HepG2 (cell line): ENCODE results near the gene COX7A2L. TPM values are rescaled to one million over a fixed set of nuclear protein-coding genes. Genes with fewer than 3 reads are reported as not detected.

Experiments
- AKAP8 ChIP-seq: sonication (generic); formaldehyde crosslinking; IDR thresholded peaks from 2 replicates; pipeline ENCODE4 v1.5.1; 2020; ENCODE audit warnings: mild to moderate bottlenecking, missing genetic modification reagents
- ERF ChIP-seq: IDR thresholded peaks from 2 replicates; pipeline ENCODE4 v1.6.1; 2018; ENCODE audit warnings: missing biosample characterization, missing genetic modification reagents
- NCOA5 ChIP-seq: sonication (generic); formaldehyde crosslinking; IDR thresholded peaks from 2 replicates; pipeline ENCODE4 v1.4.0; 2020; ENCODE audit warnings: missing genetic modification reagents
- PAF1 ChIP-seq: IDR thresholded peaks from 2 replicates; pipeline ENCODE4 v1.6.1; 2016; ENCODE audit warnings: missing genetic modification reagents, missing compliant biosample characterization
- SAFB2 ChIP-seq: sonication (generic); formaldehyde crosslinking; IDR thresholded peaks from 2 replicates; pipeline ENCODE4 v1.5.1; 2020; ENCODE audit warnings: missing genetic modification reagents, low read depth, mild to moderate bottlenecking, borderline replicate concordance
- SKIL ChIP-seq: sonication (generic); formaldehyde crosslinking; IDR thresholded peaks from 2 replicates; pipeline ENCODE4 v1.8.0; 2022; ENCODE audit warnings: missing genetic modification reagents, mild to moderate bottlenecking, moderate library complexity, borderline replicate concordance
- ZNF263 ChIP-seq: sonication (generic); formaldehyde crosslinking; IDR thresholded peaks from 2 replicates; pipeline ENCODE4 v1.4.0; 2020; ENCODE audit warnings: missing genetic modification reagents
- ZNF282 ChIP-seq: fragments of 450-650 bp; IDR thresholded peaks from 2 replicates; pipeline ENCODE4 v1.6.1; 2018; ENCODE audit not compliant: partially characterized antibody
- ZNF576 ChIP-seq: sonication (generic); formaldehyde crosslinking; IDR thresholded peaks from 2 replicates; pipeline ENCODE4 v1.4.0; 2020; ENCODE audit warnings: mild to moderate bottlenecking, missing genetic modification reagents
- polyA plus RNA-seq, 8 experiments: library from polyadenylated mRNA; depleted of rRNA in 3 of 8; stranded (reverse) in 7 of 8; unstranded in 1 of 8; fragments of >200 nt; fragmentation: Illumina TruSeq in 4 of 8; extraction: Trizol in 4 of 8; gene quantifications; 2 replicates each; pipeline versions ENCODE4 v1.2.1 to v1.2.3, GENCODE V29; 2011 to 2016; ENCODE audit warnings: low read depth in 4 of 8, missing spikeins in 1 of 8, mixed read lengths in 1 of 8; ENCODE audit not compliant: insufficient read depth in 1 of 8
- total RNA-seq, 5 experiments: library from RNA; depleted of rRNA; stranded (reverse); fragments of >200 nt; fragmentation: Illumina TruSeq; extraction: Trizol; gene quantifications; 2 replicates each; pipeline ENCODE4 v1.2.3, GENCODE V29; 2016; ENCODE audit warnings: low read depth in 1 of 5

The COX7A2L gene
- total and polyA plus RNA-seq, 2 of the 13 experiments (the other 11 are each of a cell fraction or from before 2014, with no cell fraction given): 155 to 201 TPM

GRCh38 chr2:42340045-42340937 lies 20.7 kb downstream of the COX7A2L start (continued):
- TF ChIP-seq AKAP8 (CRISPR knock-in tag): peak; percentile 79
- TF ChIP-seq ZNF282: no peak
- TF ChIP-seq ZNF263 (CRISPR knock-in tag): no peak
- peak; percentile 78; the same call in 1 of the 2 replicates for TF ChIP-seq SAFB2
- peak; percentile 49; the same call in 1 of the 2 replicates for TF ChIP-seq NCOA5 (CRISPR knock-in tag)
- peak; percentile 81 for TF ChIP-seq PAF1 (CRISPR knock-in tag)
- TF ChIP-seq ZNF576 (CRISPR knock-in tag): 0 out of 2 replicates have a peak, but pooled peaks have one; percentile 19
- TF ChIP-seq SKIL (CRISPR knock-in tag): 0 out of 2 replicates have a peak, but pooled peaks have one; percentile 25
- TF ChIP-seq ERF (CRISPR knock-in tag): peak; percentile 40; the same call in 1 of the 2 replicates
